Fibroblast of skin of left quadriceps (primary cell): ENCODE measurements around the gene VWA7.
A peak's percentile ranks its signal among the peaks of the same experiment; 100 is the strongest.

Experiments used
- DNase-seq, 2 experiments: peaks; one replicate each; pipeline ENCODE4 v3.0.0-alpha.2; 2013; ENCODE audit warnings: low read depth in 2 of 2

VWA7 gene

GRCh38 chr6:31758281-31758680 is 18.8 kb downstream of the VWA7 start:
- DNase-seq = no peak

- DNase-seq = peak in 1 of 2 experiments; percentile 38
Observed at GRCh38 chr6:31752739-31753319, 24.3 kb downstream of the VWA7 start.

GRCh38 chr6:31750411-31751022 is 26.6 kb downstream of the VWA7 start:
- DNase-seq = no peak

GRCh38 chr6:31749301-31750036 is 27.7 kb downstream of the VWA7 start:
- no peak for DNase-seq

- no peak for DNase-seq
Observed at GRCh38 chr6:31744422-31744821, 32.7 kb downstream of the VWA7 start.

- DNase-seq = no peak
Observed at GRCh38 chr6:31742894-31743293, 34.2 kb downstream of the VWA7 start.

- DNase-seq = no peak
Observed at GRCh38 chr6:31741815-31742214, 35.3 kb downstream of the VWA7 start.

- DNase-seq = no peak
Observed at GRCh38 chr6:31740397-31741223, 36.5 kb downstream of the VWA7 start.

GRCh38 chr6:31739639-31740396 is 37.3 kb downstream of the VWA7 start, which contains the start of gene MSH5:
Gene MSH5 (plus strand): TSS chr6:31740005. CDS start chr6:31740467, 462 bp downstream.
- peak; percentile 98 for DNase-seq

GRCh38 chr6:31737991-31738979 is 38.8 kb downstream of the VWA7 start:
- peak; percentile 52 for DNase-seq

GRCh38 chr6:31737315-31737990 is 39.7 kb downstream of the VWA7 start:
- DNase-seq = no peak

GRCh38 chr6:31736768-31737314 is 40.3 kb downstream of the VWA7 start:
- DNase-seq = no peak

- DNase-seq = peak; percentile 57 to 59
Observed at GRCh38 chr6:31736021-31736767, 40.9 kb downstream of the VWA7 start, which contains the start of gene CLIC1. Gene CLIC1 (minus strand): TSS chr6:31736530. CDS start chr6:31736300, 230 bp downstream.

GRCh38 chr6:31734821-31735406 is 42.2 kb downstream of the VWA7 start:
- DNase-seq = peak in 1 of 2 experiments; percentile 30

- DNase-seq = no peak
Observed at GRCh38 chr6:31734247-31734820, 42.8 kb downstream of the VWA7 start.

- DNase-seq = no peak
Observed at GRCh38 chr6:31733734-31734133, 43.4 kb downstream of the VWA7 start.

GRCh38 chr6:31732029-31732428 is 45.1 kb downstream of the VWA7 start:
- no peak for DNase-seq
